Cerebellar cortex (tissue), 1 donor: ENCODE measurements around the gene PIK3CA.
"Not testable (repeated sequence)": the region's sequence is repeated elsewhere in the genome, so short reads cannot be mapped to it uniquely, and the experiment has no call there.

Experiments used
- DNase-seq: peaks from one replicate; pipeline ENCODE4 v3.0.0-alpha.2; 2015; ENCODE audit warnings: low spot score

Gene PIK3CA

DNA sequence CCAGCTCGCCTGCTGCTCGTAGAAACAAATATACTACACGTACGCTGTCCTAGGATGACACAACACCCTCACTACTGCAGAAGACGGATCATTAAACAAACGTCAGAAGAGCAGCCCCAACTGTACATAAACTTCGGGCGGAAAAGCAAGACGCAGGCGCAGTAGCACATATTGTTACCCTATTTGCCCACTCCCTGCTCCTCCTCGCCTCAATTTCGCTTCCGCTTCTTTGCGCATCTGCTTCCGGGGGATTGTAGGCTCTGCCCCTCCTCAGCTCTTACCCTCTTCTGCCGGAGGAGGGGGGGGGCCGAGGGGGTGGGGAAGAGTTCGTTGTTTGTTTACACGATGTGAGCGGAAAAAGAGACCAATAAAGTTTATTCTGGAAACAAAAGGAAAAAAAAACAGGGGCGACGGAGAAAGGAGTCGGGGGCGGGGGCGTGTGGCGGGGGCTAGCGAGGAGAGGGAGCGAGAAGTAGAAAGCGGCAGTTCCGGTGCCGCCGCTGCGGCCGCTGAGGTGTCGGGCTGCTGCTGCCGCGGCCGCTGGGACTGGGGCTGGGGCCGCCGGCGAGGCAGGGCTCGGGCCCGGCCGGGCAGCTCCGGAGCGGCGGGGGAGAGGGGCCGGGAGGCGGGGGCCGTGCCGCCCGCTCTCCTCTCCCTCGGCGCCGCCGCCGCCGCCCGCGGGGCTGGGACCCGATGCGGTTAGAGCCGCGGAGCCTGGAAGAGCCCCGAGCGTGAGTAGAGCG is at the start of gene PIK3CA:
Gene PIK3CA (plus strand): TSS at position 485 of the 743 bp plus-strand sequence. CDS start 50,469 bp downstream, outside the sequence.
- peak; percentile 99 for DNase-seq

DNA sequence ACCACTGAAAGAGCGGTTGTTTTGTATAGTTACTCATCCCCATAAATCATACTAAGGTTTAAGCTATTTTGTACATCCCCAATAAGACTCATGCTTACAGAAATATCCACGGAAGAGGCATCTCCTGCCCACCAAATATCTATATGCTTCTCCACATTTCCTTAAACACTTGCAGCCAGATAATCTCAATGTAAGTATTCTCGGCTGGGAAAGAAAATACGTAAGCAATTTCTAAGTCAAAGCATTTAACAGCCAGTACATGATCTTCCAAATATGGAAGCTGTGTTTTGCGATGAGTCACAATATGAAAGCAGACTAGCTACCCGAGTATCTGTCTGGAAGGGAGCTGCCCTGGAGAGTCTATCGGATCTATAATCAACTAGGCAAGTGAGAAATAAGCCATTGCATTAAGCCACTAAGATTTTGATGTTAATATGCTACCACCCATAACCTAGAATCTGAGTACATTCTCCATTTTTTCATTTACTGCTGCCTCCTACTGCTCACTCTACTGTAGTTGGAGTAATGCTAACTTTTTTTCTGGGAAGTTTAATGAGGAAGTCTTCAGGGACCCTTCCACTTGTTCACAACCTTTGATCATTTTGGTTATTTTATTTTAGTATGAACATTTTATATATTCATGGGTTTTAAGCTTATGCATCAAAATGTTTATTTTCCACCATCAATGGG is 49.6 kb upstream of the PIK3CA start:
- no peak for DNase-seq

DNA sequence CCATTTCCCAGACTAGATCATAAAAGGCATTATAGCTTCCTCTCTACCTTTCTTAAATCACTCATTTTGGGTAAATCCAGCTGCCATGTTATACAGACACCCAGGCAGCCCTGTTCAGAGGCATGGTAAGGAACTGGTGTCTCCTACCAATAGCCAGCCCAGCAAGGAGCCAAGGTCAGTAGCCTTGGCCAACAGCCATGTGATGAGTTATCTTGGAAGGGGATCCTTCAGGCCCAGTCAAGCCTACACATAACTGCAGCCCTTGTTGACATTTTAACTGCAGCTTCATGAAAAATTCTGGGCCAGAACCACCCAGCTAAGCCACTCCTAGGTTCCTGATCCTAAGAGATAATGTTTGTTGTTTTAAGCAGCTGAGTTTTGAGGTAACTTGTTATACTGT is 47.5 kb upstream of the PIK3CA start:
- no peak for DNase-seq

DNA sequence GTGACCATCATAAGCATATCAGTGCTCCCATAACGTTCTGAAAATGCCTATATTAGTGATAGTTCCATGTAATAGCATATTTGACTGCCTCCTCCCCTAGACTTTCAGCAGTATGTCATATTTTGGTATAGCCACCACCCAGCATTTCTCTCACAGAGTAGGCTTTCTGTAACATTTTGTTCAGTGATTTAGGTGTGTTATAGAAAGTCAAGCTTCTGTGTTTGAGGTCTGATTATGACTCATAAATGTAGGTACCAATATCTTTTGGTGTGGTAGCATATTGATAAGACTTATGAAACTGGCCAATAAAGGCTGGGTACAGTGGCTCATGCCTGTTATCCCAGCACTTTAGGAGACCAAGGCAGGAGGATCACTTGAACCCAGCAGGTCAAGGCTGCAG is 42.3 kb upstream of the PIK3CA start:
- no peak for DNase-seq

DNA sequence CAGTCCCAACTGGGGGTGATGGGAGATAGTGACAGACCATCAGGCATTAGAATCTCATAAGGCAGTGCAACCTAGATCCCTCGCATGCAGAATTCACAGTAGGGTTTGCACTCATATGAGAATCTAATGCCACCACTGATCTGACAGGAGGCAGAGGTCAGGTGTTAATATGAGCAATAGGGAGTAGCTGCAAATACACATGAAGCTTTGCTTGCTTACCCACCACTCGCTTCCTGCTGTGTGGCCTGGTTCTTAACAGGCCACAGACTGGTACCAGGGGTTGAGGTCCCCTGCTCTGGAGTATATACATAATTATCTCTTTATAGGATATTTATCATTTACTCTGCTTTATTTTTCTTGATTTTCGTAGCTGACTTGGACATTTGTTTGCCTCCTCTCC is 40.5 kb upstream of the PIK3CA start:
- no peak for DNase-seq

DNA sequence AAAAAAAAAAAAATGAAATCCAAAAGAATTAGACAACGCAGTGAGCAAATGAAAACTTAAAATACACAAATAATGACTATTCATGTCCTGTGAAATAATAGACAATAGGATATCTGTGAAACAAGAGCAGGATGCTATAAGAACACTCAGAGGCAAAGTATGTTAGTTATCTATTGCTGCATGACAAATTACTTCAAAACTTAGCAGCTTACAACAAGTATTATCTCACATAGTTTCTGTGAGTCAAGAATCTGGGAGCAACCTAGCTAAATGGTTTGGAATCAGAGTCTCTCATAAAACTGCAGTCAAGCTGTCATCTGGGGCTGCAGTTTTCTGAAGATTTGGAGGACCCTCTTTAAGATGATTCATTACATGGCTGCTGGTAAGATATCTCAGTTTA is 40.1 kb upstream of the PIK3CA start:
- no peak for DNase-seq

DNA sequence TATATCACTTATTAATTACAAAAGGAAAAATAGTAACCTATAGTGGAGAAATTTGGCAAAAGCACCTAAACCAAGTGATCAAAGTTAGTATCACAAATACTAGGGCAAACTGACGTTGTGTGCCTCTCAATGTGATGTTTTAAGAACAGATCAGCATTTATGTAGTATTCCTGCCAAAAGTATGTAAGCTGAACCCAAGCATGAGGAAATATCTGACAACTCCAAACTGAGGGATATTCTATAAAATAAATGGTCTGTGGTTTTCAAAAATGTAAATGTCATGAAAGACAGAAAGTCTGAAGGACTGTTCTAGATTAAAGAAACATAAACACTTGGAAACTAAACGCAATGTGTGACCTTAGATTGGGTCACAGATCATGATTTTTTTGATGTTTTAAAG is 34.3 kb upstream of the PIK3CA start:
- DNase-seq, result no peak

DNA sequence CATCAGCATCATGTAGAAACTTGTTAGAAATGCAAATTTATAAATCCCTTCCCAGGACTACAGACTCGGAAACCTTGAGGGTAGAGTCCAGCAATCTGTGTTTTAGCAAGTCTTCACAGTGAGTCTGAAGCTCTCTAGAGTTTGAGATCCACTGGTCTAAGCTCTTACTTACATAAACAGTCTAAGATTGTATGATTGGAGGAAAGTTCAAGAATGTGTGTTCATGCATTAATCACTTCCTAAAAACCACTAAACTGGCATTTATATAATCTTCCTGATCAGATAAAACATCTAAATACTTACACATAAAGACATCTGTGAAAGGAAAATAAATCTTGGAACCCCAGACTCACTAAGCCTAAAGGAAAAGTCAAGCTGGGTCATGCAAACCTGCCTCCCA is 32.7 kb upstream of the PIK3CA start:
- DNase-seq, result not testable (repeated sequence)

DNA sequence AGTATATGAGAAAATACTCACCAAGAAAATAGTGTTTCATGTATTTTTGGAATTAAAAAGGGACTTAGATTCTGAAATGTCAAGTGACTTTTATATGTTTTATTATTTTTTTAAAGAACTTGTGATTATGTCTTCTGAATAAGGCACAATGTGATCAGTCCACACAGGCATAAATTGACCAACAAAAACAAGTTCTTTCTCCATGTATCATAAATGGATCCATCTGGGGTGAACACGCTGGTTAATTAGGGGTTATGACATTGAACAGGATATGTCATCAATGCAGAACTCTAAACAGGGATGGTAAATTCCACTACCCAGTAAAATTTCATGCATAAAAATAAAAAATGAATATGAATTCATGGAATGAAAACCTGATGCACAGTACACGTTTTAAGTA is 31.3 kb upstream of the PIK3CA start:
- no peak for DNase-seq

DNA sequence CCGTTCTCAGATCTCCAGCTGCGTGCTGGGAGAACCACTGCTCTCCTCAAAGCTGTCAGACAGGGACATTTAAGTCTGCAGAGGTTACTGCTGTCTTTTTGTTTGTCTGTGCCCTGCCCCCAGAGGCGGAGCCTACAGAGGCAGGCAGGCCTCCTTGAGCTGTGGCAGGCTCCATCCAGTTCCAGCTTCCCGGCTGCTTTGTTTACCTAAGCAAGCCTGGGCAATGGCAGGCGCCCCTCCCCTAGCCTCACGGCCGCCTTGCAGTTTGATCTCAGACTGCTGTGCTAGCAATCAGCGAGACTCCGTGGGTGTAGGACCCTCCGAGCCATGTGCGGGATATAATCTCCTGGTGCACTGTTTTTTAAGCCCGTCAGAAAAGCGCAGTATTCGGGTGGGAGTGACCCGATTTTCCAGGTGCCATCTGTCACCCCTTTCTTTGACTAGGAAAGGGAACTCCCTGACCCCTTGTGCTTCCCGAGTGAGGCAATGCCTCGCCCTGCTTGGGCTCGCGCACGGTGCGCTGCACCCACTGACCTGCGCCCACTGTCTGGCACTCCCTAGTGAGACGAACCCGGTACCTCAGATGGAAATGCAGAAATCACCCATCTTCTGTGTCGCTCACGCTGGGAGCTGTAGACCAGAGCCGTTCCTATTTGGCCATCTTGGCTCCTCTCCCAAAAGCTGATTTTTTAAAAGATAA is 15.8 kb upstream of the PIK3CA start:
- not testable (repeated sequence) for DNase-seq

DNA sequence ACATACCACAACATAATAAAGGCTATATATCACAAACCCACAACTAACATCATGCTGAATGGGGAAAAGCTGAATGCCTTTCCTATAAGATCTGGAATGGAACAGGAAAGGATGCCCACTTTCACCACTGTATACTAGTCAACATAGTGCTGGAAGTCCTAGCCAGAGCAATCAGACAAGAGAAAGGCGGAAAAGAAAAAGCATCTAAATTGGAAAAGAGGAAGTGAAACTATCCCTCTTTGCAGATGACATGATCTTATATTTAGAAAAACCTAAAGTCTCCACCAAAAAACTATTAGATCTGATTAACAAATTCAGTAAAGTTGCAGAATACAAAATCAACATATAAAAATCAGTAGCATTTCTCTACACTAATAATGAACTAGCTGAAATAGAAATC is 14.6 kb upstream of the PIK3CA start:
- DNase-seq, result no peak

DNA sequence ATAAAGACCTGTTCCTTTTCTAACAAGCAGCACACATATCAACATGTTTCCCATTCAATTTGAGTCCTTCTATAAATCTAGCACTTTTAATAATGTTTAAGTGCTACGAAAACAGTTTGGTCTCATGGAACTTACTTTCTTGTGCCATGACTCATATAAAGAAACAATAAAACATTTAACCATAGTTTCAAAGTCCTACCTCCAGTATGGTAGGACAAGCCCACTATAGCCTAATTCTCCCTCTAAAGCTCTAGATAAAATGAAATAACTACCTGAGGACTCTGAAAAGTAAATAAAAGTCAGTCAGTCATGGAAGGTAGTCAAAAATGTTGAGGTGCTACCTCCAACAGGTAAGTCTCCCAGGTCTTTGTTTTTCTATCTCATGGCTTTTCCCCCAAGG is 12.0 kb upstream of the PIK3CA start:
- DNase-seq, result no peak

DNA sequence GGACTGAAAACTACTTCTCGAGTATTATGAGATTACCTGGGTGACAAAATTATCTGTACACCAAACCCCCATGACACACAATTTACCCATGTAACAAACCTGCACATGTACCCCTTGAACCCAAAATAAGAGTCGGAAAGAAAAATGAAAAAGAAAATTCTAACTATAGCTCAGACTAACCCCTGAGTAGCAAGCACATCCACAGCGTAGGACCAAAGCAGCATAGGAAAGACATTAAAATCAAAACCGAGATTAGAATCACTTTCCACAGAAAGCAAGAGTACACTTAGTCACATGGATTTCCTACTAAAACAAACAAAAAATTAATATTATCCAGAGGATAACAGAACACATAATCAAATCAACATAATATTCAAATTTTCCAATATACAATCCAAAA is 6.3 kb upstream of the PIK3CA start:
- DNase-seq, result no peak

DNA sequence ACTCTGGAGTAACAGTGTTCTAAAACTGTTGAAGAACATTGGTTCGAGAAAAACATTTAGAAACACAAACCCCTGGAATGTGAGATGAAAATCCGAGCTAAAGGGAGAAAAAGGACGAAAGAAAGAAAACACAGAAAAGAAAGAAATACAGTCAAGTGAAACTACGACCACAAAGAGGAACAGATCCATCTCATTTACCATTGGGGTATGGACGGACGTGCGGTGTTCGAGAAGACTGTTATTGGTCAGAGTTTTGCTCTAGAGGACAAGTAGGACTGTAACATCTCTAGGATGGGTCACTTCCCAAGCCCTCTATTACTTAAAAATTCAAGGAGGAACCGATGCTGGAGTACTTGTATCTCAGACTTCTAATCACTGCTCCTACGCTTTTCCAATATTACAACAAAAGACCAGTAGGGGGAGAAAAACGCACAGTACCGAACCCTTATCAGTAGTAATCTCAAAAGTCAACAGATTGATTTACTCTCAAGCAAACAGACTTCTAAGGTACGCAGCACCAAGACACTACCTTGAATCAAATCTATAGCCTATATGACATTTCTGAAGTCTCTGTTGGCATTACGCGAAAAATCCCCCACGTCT is 1.1 kb upstream of the PIK3CA start:
- DNase-seq, result peak; percentile 91

DNA sequence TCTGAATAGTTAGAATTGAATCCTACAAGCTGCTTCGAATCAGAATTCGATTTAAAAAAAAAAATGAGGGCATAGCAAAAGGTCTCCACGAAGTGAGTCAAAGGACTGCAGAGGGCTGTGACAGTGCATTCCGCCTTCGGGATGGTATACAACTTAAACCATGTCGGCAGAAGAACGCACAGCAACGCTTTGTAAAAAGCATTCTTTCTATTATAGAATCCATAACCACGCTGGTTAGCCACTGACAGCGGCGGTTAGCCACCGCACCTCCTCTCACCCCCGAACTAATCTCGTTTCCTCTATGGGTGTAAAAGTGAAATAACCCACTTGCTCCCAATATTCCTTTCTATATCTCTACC is 664 bp upstream of the PIK3CA start:
- no peak for DNase-seq

DNA sequence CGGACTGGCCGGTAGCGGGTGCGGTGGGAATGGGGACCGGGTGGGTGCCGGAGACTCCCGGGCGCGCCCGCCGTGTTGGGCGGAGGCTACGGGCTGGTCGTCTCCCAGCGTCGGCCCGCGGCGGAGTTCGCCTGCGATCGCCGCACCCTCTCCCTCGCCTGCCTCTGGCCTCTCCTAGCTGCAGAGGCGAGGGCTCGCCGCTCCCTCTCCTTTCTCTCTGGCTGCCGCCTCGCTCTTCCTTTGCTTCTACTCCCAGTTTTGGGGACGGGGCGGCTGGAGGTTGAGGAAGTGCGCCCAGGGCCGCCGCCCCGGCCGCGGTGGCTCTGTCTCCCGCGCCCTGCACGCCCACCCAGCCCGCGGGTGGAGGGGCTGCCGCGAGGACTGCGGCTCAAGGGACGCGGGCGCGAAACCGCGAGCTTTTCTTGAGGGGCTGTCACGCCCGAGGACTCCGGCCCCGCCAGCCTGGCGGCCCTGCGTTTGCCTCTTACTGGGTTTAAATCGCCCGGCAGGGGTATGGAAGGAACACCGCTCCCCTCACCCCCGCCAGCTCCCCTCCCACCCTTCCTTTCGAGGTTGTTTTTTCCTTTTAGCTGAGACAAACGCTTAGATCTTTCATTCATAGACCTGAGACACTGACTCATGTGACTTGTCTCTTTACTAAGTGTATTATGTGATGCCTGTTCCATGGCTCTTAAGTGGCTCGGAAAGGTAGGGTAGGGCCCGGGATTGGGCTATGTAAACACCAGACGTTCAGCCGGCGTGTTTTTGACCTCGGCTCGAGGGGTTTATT is 654 bp downstream of the PIK3CA start:
- peak; percentile 54 for DNase-seq

DNA sequence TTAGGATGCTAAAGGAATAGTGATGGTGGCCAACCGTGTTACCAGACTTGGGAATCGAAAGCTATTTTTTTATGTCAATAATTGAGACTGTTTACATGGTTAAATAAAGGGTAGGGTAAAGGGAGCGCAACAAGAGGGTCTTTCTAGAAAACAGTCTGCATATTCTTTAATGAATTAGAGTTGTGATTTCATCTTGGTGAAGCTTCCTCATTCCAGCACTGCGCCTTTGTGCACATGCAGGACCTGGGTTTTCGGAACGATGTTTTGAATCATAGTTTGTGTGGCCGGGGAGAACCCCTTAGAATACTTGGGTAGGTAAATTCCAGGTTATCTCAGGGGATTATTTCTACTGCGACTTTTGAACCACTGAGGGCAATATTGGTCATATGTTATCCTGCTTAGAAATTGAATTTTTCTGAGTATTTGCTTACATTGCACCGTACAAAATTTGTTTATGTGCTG is 1.3 kb downstream of the PIK3CA start:
- peak; percentile 43 for DNase-seq

DNA sequence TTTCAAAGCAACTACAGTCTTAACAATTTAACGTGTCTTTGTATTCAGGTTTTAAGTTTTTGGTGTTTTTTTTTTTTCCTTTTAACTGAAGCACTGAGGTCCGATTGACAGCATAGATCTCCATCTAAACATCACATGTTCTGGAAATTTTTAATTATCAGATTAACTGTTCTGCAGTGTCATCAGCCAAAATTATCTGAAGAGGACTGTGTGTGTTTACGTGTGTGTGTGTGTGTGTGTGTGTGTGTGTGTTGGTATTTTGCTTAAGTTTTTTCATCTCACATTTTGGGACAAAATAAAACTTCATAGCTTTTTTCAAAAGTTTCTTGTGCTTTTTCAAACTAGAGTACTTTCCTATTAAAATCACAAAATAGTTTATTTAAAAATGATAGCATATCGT is 1.8 kb downstream of the PIK3CA start:
- no peak for DNase-seq

DNA sequence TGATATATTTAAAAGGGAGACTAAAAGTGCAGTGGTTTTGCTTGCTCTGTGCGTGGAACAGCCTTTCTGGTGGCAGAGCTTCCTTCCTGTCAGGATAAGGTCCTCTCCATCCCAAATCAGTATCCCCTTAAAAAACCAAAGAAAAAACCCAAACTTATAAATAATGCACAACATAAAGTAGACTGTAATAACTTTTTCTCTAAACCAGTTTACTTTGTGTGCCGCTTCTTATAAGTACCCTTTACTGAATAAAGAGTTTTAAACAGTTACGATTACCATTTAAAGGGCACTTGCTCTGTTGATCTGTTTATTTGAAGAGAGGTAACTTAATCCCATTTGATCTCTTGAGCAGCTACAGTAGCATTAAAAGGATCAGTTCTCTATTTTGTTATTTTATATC is 2.5 kb downstream of the PIK3CA start:
- no peak for DNase-seq

DNA sequence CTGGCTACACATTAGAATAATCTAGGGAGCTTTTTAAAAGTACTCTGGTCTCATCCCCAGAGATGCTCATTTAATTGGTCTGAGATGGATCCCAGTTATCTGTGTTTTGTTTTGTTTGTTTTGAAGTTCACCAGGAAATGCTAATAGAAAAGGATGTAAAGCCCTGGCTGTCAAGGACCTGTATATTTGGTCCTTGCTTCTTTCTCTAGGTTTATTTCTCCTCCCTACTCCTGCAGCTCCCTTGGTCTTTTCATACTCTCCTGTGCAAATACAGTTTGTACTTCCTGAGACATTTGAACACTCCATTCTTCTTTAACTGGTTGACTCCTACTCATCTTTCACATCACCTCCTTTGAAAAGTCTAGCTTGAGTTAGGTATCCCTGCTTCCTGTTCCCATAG is 3.3 kb downstream of the PIK3CA start:
- no peak for DNase-seq

DNA sequence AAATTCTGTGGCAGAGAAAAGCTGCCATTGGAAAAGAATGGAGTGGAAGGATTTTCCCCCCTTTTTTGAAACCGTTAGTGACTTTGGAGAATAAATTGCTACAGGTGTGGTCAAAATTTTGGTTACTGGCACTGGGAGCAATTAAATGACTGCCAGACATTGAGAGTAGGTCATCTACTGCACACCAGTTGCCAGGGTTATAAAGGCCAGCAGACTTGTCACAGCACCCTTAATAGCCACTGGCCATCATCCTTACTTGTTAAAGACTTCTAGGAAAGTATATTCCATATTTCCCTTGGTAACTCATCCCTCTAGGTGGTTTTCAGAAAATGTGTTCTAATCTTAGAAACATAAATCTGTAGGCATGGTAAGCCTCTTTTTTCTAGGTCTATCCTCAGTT is 8.0 kb downstream of the PIK3CA start:
- no peak for DNase-seq

DNA sequence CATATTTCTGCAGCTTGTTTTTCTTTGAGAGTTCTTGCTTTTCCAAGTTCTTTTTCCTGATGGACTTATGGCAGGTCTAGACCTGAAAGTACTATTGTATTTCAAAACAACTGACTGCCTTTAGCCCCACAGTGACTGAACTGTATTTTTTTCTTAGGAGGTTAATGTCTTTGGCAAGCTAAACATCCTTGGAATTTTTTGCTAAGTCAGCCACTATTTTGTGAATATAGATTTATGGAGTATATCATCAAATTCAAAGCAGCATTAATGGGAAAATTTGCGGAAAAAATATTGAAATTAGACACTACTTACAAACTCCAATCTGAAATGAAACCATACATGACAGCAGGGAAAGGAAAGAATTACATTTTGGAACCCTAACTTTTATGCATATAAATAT is 8.6 kb downstream of the PIK3CA start:
- no peak for DNase-seq
